CD8-positive, alpha-beta memory T cell (primary cell): Measurements from ENCODE around the gene APC2. TPM values are rescaled to one million over a fixed set of nuclear protein-coding genes. Genes with fewer than 3 reads are reported as not detected.

Experiments
- CTCF ChIA-PET: fragments of 350-600 bp; sonication (Branson Sonifier 250); formaldehyde crosslinking; loops from one replicate; lab custom pipeline; 2021; ENCODE audit warnings: antibody characterized with exemption; lab: Charles Lee
- POLR2A ChIA-PET: fragments of 350-600 bp; sonication (Branson Sonifier 250); formaldehyde crosslinking; loops from one replicate; lab custom pipeline; 2021; ENCODE audit warnings: antibody characterized with exemption; lab: Charles Lee
- DNase-seq, 5 donors: peaks; one replicate each; pipeline versions ENCODE4 v3.0.0 to v3.0.0-alpha.2; 2020 to 2022; ENCODE audit warnings: mixed read lengths in 1 of 5
- H3K27ac ChIP-seq: one replicate; pipeline ENCODE4 v1.7.0; 2013; ENCODE audit warnings: low read depth, mild to moderate bottlenecking, low read length, moderate library complexity
- H3K27me3 ChIP-seq: 2 replicates; pipeline ENCODE4 v1.7.0; 2013; ENCODE audit warnings: low read length, mild to moderate bottlenecking; ENCODE audit not compliant: insufficient read depth, poor library complexity, severe bottlenecking
- H3K36me3 ChIP-seq: 2 replicates; pipeline ENCODE4 v1.7.0; 2013; ENCODE audit warnings: mild to moderate bottlenecking, low read length, moderate library complexity; ENCODE audit not compliant: insufficient read depth
- H3K4me1 ChIP-seq: 2 replicates; pipeline ENCODE4 v1.7.0; 2013; ENCODE audit warnings: mild to moderate bottlenecking, low read length, moderate library complexity; ENCODE audit not compliant: insufficient read depth
- H3K4me3 ChIP-seq: 2 replicates; pipeline ENCODE4 v1.7.0; 2013; ENCODE audit warnings: mild to moderate bottlenecking, low read length
- H3K9me3 ChIP-seq: 2 replicates; pipeline ENCODE4 v1.7.0; 2013; ENCODE audit warnings: mild to moderate bottlenecking, low read length
- H3K27ac Mint-ChIP-seq, 8 donors: one replicate each; pipeline ENCODE4 v1.8.0; 2020 to 2021; ENCODE audit warnings: mixed read lengths in 8 of 8, mild to moderate bottlenecking in 6 of 8, inconsistent platforms in 3 of 8, moderate library complexity in 3 of 8
- H3K27me3 Mint-ChIP-seq, 2 donors: one replicate each; pipeline ENCODE4 v1.8.0; 2020 to 2021; ENCODE audit warnings: mixed read lengths in 2 of 2, mild to moderate bottlenecking in 1 of 2, moderate library complexity in 1 of 2
- H3K36me3 Mint-ChIP-seq, 3 donors: one replicate each; pipeline ENCODE4 v1.8.0; 2020 to 2021; ENCODE audit warnings: mixed read lengths in 3 of 3, inconsistent platforms in 1 of 3, mild to moderate bottlenecking in 1 of 3
- H3K4me1 Mint-ChIP-seq, 3 donors: one replicate each; pipeline ENCODE4 v1.8.0; 2020 to 2021; ENCODE audit warnings: mixed read lengths in 3 of 3, inconsistent platforms in 1 of 3, mild to moderate bottlenecking in 1 of 3
- H3K4me3 Mint-ChIP-seq, 7 donors: one replicate each; pipeline ENCODE4 v1.8.0; 2020 to 2021; ENCODE audit warnings: mixed read lengths in 7 of 7, mild to moderate bottlenecking in 6 of 7, moderate library complexity in 4 of 7, inconsistent platforms in 2 of 7
- H3K9me3 Mint-ChIP-seq, 5 donors: one replicate each; pipeline ENCODE4 v1.8.0; 2020 to 2022; ENCODE audit warnings: mixed read lengths in 5 of 5, mild to moderate bottlenecking in 3 of 5, moderate library complexity in 2 of 5, inconsistent platforms in 1 of 5
- polyA plus RNA-seq: library from polyadenylated mRNA; unstranded; fragments of 300-500 nt; fragmentation: Illumina TruSeq; gene quantifications from one replicate; pipeline ENCODE4 v1.2.3, GENCODE V29; 2021
- total RNA-seq, 2 experiments: library from RNA; stranded (reverse); gene quantifications; one replicate each; pipeline ENCODE4 v1.2.3, GENCODE V29; 2021

Gene APC2
- total and polyA plus RNA-seq, 3 experiments from 2014 or later, result 0.09 to 0.11 TPM; not detected in 1

DNA sequence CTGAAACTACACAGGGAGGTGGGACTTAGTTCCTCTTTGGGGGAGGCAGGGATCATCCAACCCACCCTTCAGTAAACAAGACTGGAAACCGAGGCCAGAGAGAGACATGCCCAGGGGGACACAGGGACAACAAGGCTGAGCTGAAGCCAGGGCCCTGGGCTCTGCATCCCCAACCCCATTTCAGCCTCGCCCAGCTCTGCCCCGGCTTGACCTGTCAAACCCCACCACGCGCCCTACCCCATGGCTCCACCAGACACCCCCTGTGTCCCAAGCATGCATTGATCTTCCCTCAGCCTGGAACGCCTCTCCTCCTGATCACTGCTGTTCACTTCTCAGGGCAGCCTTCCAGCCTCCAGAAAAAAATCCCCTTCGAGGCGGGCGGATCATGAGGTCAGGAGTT, 2.0 kb upstream of the APC2 start:
- peaks cover 51% of the 10 kb centered on the region for H3K27me3 ChIP-seq
- ChIA-PET POLR2A (interaction anchor here (0.7 kb wide), 1 partner anchor 380 kb away, joined by 3 read pairs; no protein-coding TSS in a partner anchor), CTCF (interaction anchor here (1.0 to 1.4 kb wide), 3 partner anchors 10 to 23 kb away, joined by 3 to 4 read pairs (median 3); no protein-coding TSS in a partner anchor)
- H3K9me3 Mint-ChIP-seq, result peaks cover 0 to 2% (median 0%) of the 10 kb centered on the region in 5 donors
- peaks cover 9% of the 10 kb centered on the region for H3K4me1 ChIP-seq
- no peak overlapping the region for H3K4me3 ChIP-seq
- peak overlapping the region in 2 of 8 donors; percentile 62 to 65 for H3K27ac Mint-ChIP-seq
- DNase-seq, result no peak
- H3K27ac ChIP-seq, result no peak overlapping the region
- H3K4me1 Mint-ChIP-seq, result peaks cover 17 to 37% (median 18%) of the 10 kb centered on the region in 3 donors
- H3K4me3 Mint-ChIP-seq, result peak overlapping the region in 3 of 7 donors; percentile 15 to 76 (median 42)
- no peaks in the 10 kb centered on the region for H3K36me3 ChIP-seq
- H3K36me3 Mint-ChIP-seq, result no peaks in the 10 kb centered on the region
- H3K27me3 Mint-ChIP-seq, result peaks cover 39 to 43% of the 10 kb centered on the region in 2 donors
- H3K9me3 ChIP-seq, result no peaks in the 10 kb centered on the region

DNA sequence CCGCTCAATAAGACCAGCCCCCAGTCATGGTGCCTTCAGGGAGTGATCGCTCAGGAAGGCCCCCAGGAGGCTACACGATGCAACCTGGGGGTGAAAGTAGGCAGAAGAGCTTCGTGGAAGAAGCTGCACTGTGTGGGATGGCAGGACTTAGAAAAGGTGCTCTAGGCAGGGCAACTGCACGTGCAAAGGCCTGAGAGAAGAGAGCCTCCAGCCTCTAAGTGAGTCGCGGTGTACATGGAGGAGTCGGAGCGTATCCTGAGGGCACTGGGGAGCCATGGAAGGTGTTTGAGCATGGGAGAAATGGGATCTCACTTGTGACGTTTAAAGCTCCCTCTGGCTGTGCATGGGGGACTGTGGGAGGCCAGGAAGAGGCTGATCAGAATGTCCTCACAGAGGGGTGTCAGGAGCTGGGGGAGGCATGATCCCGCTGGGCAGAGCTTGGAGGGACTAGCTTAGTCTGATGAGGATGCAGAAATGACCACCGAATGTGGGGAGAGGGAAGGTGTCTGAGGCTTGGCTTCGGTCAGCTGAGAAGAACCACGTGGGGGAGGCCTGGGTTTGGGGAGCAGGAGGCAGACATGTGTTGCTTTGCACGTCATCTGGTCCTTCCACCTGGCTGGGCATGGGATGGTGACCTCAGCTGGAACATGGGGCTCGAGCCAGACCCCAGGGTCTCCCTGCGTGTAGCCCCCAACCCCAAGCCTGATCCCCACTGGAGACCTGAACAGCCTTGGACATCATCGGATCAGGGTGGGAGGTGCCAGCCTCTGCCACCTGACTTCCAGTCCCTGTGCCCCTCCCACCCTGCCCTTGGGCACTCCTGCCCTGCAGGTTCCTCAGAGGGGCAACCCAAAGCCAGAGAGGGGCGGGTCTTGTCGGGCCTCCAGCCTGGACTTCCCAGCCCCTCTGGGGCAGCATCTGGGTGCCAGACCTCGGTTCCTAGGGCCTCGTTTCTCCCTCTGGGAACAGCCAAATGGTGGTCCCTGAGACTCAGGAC, 1.1 kb downstream of the APC2 start:
- Histone ChIP-seq H3K9me3 (no peaks in the 10 kb centered on the region), H3K4me1 (peaks cover 12% of the 10 kb centered on the region), H3K36me3 (no peaks in the 10 kb centered on the region), H3K27me3 (peaks cover 71% of the 10 kb centered on the region), H3K27ac (no peak overlapping the region), H3K4me3 (no peak overlapping the region)
- ChIA-PET POLR2A (no interaction called here), CTCF (interaction anchor here (1.5 kb wide), 1 partner anchor 79 kb away, joined by 3 read pairs; no protein-coding TSS in a partner anchor)
- Mint-ChIP-seq H3K4me1 (peaks cover 24 to 42% (median 24%) of the 10 kb centered on the region in 3 donors), H3K9me3 (peaks cover 0 to 2% (median 0%) of the 10 kb centered on the region in 5 donors), H3K27ac (peak overlapping the region in 2 of 8 donors; percentile 31 to 35), H3K4me3 (peak overlapping the region in 1 of 7 donors; percentile 21), H3K36me3 (no peaks in the 10 kb centered on the region), H3K27me3 (peaks cover 57 to 64% of the 10 kb centered on the region in 2 donors)
- DNase-seq, result no peak

DNA sequence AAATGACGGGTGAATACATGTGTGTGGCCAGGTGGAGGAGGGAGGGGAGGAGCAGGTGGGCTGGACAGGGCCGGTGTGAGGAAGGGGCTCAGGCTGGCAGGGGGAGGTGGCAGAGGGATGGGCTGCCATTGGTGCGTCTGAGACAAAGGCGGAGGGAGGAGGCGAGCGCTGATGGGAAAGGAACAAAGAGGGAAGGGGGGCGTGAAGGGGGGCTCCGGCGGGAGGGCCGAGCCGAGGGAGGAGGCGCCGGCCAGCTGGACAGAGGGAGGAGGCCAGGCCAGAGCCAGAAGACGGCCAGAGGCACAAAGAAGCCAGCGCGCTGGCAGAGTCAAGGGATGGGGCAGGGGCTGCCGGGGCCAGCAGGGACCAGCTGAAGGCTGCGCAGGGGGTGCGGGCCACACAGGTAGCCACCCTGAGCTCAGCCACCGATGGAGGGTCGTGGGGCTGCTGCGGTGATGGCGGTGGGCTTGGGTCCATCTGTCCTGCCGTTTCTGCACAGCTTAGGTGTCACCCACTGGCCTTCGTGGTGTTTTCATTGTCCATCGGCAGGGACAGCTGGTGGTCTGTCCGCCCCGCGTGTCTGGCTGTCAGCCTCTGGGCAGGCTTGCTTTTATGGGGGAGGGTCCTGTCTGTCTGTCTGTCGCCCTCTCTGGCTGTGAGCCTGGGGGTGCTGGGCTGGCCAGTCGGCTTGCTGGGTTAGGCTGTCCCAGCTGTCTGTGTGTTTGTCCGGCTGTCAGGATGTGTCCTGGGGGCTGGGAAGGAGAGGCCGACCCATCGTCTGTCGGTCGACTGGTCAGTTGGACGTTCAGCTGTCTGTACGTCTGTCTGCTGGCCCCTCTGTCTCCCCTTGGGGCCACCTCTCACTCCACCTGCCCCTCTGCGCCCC, 2.2 kb downstream of the APC2 start:
- peaks cover 70% of the 10 kb centered on the region for H3K27me3 ChIP-seq
- H3K4me3 ChIP-seq, result no peak overlapping the region
- Mint-ChIP-seq H3K27ac (no peak overlapping the region), H3K4me1 (peaks cover 20 to 37% (median 24%) of the 10 kb centered on the region in 3 donors), H3K27me3 (peaks cover 56 to 62% of the 10 kb centered on the region in 2 donors), H3K36me3 (no peaks in the 10 kb centered on the region), H3K4me3 (no peak overlapping the region), H3K9me3 (peaks cover 0 to 2% (median 0%) of the 10 kb centered on the region in 5 donors)
- no peaks in the 10 kb centered on the region for H3K9me3 ChIP-seq
- POLR2A ChIA-PET, result no interaction called here
- H3K27ac ChIP-seq, result no peak overlapping the region
- peaks cover 12% of the 10 kb centered on the region for H3K4me1 ChIP-seq
- H3K36me3 ChIP-seq, result no peaks in the 10 kb centered on the region
- CTCF ChIA-PET, result no interaction called here
- DNase-seq, result no peak

- Mint-ChIP-seq H3K27me3 (peaks cover 52 to 60% of the 10 kb centered on the region in 2 donors), H3K27ac (peak overlapping the region in 1 of 8 donors; percentile 50), H3K36me3 (no peaks in the 10 kb centered on the region), H3K9me3 (peaks cover 0 to 2% (median 0%) of the 10 kb centered on the region in 5 donors), H3K4me1 (peaks cover 16 to 32% (median 19%) of the 10 kb centered on the region in 3 donors), H3K4me3 (no peak overlapping the region)
- H3K27me3 ChIP-seq, result peaks cover 62% of the 10 kb centered on the region
- H3K4me1 ChIP-seq, result peaks cover 12% of the 10 kb centered on the region
- no peaks in the 10 kb centered on the region for H3K36me3 ChIP-seq
- no peak for DNase-seq
- ChIA-PET POLR2A (interaction anchor here (1.1 kb wide), 1 partner anchor 14 kb away, joined by 3 read pairs; no protein-coding TSS in a partner anchor), CTCF (no interaction called here)
- no peak overlapping the region for H3K4me3 ChIP-seq
- no peak overlapping the region for H3K27ac ChIP-seq
- H3K9me3 ChIP-seq, result no peaks in the 10 kb centered on the region
These were observed 3.0 kb downstream of the APC2 start for GRCh38 chr19:1452802-1453524.

GRCh38 chr19:1453525-1454364, 3.8 kb downstream of the APC2 start:
- no peaks in the 10 kb centered on the region for H3K9me3 ChIP-seq
- H3K36me3 ChIP-seq, result no peaks in the 10 kb centered on the region
- H3K27me3 Mint-ChIP-seq, result peaks cover 50 to 61% of the 10 kb centered on the region in 2 donors
- peak overlapping the region in 1 of 8 donors; percentile 58 for H3K27ac Mint-ChIP-seq
- peaks cover 60% of the 10 kb centered on the region for H3K27me3 ChIP-seq
- peak overlapping the region in 4 of 7 donors; percentile 13 to 39 (median 24) for H3K4me3 Mint-ChIP-seq
- POLR2A ChIA-PET, result interaction anchor here (1.1 kb wide), 1 partner anchor 13 kb away, joined by 3 read pairs; no protein-coding TSS in a partner anchor
- no peaks in the 10 kb centered on the region for H3K36me3 Mint-ChIP-seq
- CTCF ChIA-PET, result no interaction called here
- peaks cover 12% of the 10 kb centered on the region for H3K4me1 ChIP-seq
- H3K4me1 Mint-ChIP-seq, result peaks cover 16 to 32% (median 19%) of the 10 kb centered on the region in 3 donors
- H3K4me3 ChIP-seq, result no peak overlapping the region
- no peak overlapping the region for H3K27ac ChIP-seq
- no peak for DNase-seq
- peaks cover 0 to 2% (median 0%) of the 10 kb centered on the region in 5 donors for H3K9me3 Mint-ChIP-seq

DNA sequence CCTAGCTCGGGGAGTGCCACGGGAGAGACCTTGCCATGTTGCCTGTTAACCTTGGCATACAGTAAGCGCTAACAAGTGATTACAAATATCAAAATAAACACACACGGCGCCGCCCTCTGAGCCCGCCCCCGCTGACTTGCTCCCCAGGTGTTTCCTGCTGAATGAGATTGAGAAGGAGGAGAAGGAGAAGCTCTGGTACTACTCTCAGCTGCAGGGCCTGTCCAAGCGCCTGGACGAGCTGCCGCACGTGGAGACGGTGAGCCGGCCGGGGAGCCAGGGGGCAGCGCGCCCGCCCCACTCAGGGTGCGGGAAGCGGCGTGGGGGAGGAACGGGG, 5.0 kb downstream of the APC2 start:
- Mint-ChIP-seq H3K4me3 (no peak overlapping the region), H3K36me3 (peaks cover 0 to 2% (median 0%) of the 10 kb centered on the region in 3 donors), H3K27me3 (peaks cover 41 to 55% of the 10 kb centered on the region in 2 donors), H3K9me3 (peaks cover 0 to 2% (median 0%) of the 10 kb centered on the region in 5 donors), H3K4me1 (peaks cover 11 to 24% (median 13%) of the 10 kb centered on the region in 3 donors), H3K27ac (no peak overlapping the region)
- POLR2A ChIA-PET, result interaction anchor here (1.0 to 1.3 kb wide), 2 partner anchors 17 to 186 kb away, joined by 3 to 4 read pairs; no protein-coding TSS in a partner anchor
- peaks cover 12% of the 10 kb centered on the region for H3K4me1 ChIP-seq
- DNase-seq, result no peak
- CTCF ChIA-PET, result interaction anchor here (0.7 to 2.0 kb wide), 3 partner anchors 11 to 48 kb away, joined by 3 to 5 read pairs (median 3); no protein-coding TSS in a partner anchor
- H3K9me3 ChIP-seq, result no peaks in the 10 kb centered on the region
- peaks cover 50% of the 10 kb centered on the region for H3K27me3 ChIP-seq
- H3K27ac ChIP-seq, result no peak overlapping the region
- no peak overlapping the region for H3K4me3 ChIP-seq
- H3K36me3 ChIP-seq, result no peaks in the 10 kb centered on the region
